Left cardiac atrium (tissue), 4 donors: ENCODE results near the gene RPL15. TPM values are rescaled to one million over a fixed set of nuclear protein-coding genes. Genes with fewer than 3 reads are reported as not detected.
A peak's percentile ranks its signal among the peaks of the same experiment; 100 is the strongest.
"Not testable (repeated sequence)": the region's sequence is repeated elsewhere in the genome, so short reads cannot be mapped to it uniquely, and the experiment has no call there.

ENCODE experiments used
- ATAC-seq, 2 donors: fragments of 200-7000 bp; cut with Tn5 transposase; one replicate each; pipeline ENCODE4 v1.9.1; 2020; ENCODE audit warnings: mild to moderate bottlenecking in 2 of 2, moderate library complexity in 2 of 2
- DNase-seq: peaks from one replicate; pipeline ENCODE4 v3.0.0-alpha.2; 2020
- intact Hi-C, 2 donors: fragments of 100-400 bp; cut with DNase I; formaldehyde crosslinking; loops; one replicate each; pipeline versions ENCODE4 v1.14.1 to v1.15.1; 2022 to 2023
- total RNA-seq, 2 donors: library from RNA; stranded (reverse); fragmentation: NEBNext Ultra II Directional; extraction: Animal tissue kit (Norgen Biotek cat#: 25700); gene quantifications; one replicate each; pipeline ENCODE4 v1.2.1, GENCODE V29; 2021
- donor health status: DM: no; HTN: yes; CAD: no.
- donor health status: DM: no; HTN: yes; CAD: no; lungs with severe emphysema.
- donor health status: DM: yes; HTN: yes; CAD: no.
- donor health status: Dilated cardiomyopathy.

RPL15 gene
- total RNA-seq, 2 donors from 2014 or later: 1,012 to 1,091 TPM

GRCh38 chr3:23885210-23885609 is 31.7 kb upstream of the RPL15 start:
- intact Hi-C loops: loop anchor here in 1 of 2 donors (5.0 kb wide), 1 partner anchor 357 kb away; no protein-coding TSS in a partner anchor
- DNase-seq: no peak
- ATAC-seq: no peak

- intact Hi-C loops: loop anchor here in 1 of 2 donors (5.0 kb wide), 1 partner anchor 356 kb away; no protein-coding TSS in a partner anchor
- ATAC-seq (no peak), DNase-seq (no peak)
Observed at GRCh38 chr3:23886311-23886710, 30.6 kb upstream of the RPL15 start.

DNA sequence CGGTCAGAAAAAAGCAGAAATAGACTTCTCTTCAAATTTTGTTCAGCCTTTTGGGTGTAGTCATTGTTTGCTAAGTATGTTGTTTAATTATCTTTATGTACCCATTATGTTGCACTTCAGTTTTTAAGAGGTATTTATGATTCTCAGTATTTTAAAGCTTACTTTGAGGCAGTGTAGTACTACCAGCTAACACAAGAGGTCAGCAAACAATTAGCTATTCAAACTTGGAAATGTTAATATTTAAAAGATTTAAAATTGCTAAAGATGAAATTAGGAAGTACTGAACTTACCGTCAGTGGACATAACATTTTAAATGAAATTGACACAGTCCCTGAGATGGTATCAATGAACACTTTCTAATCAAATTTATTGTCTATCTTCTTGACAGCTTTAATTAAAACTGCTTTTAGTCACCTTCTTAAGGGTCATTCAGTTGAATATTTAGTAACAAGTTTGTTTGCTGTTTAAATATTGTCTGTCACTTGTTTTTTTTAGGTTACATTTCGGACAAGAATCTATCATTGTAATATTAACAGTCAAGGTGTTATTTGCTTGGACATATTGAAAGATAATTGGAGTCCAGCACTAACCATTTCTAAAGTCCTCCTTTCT is 28.2 kb upstream of the RPL15 start:
- ATAC-seq: no peak
- intact Hi-C loops: loop anchor here in 1 of 2 donors (5.0 kb wide), 1 partner anchor 354 kb away; no protein-coding TSS in a partner anchor
- no peak for DNase-seq

DNA sequence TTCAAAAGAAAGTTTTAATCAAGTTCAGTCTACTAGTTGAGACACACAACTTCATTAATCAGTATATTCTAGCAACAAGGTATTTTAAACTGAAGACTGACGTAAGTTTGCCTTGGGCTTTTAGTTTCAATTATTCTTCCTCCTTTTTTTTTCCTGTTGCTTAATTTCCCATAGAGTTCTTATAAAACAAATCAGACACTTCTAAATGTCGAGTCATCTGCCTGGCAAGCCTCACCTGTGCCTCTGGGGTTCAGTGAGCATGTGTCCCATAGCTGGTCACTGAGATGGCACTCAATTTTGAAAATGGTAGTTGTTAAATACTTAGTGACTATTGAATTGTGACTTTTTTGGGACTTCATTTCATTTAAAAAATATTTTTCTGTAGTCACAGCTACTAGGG is 27.5 kb upstream of the RPL15 start:
- ATAC-seq (no peak), DNase-seq (no peak)
- intact Hi-C loops: loop anchor here in 1 of 2 donors (5.0 kb wide), 1 partner anchor 353 kb away; no protein-coding TSS in a partner anchor

DNA sequence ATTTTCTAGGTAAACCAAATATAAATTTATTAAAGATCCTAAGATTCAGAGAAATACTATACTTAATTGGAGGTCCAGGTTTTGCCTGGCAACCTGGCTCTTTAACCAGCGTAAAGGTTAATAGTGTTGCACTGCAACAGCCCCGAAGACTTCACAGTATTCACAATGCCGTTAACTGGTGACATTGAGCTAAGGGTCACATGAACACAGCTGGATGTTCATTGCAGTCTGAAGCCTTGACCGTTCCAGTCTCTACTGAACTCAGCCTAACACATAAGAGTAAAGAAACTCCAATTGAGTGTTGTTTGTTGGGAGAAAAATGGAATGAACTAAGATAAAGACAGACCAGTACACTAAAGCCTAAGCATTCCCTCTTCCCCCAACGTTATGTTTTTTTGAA is 27.0 kb upstream of the RPL15 start:
- no peak for DNase-seq
- intact Hi-C loops: loop anchor here in 1 of 2 donors (5.0 kb wide), 1 partner anchor 352 kb away; no protein-coding TSS in a partner anchor
- no peak for ATAC-seq

DNA sequence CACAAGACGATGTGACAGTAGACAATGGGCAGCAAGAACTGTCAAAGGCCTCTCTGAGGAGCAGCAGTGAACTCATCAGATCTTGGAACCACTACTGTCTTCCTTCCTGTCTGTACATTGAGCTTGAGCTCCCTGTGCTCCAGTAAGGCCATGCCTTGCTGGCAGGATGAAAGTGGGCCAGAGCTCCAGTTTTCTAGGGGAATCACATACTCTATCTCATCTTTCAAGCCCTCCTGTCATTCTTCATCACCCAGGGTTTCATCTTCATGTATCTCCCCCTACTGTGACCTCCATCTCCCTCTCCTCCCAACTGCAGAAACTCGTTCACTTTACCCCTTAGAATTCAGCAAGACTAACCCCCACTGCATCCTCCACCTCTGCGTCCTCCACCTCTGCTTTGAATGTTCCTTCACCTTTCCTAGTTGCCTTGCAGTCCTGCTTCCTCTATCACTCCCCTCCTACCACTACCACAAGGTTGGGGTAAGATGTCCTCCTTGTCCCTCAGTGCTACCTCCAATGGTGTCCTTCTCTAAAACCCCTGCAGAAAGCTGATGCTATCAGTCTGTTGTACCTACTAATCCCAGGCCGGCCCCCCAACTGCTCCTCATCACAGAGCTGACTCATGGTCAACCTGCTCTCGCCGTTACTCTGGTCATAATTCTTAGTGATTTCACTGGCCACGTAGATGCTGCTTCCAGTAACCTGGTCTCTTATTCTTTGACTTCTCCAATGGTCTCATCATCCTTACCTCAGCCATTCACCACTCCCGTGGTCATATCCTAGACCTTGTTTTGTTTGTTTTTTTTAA is 22.5 kb upstream of the RPL15 start:
- intact Hi-C loops: no loop called here
- DNase-seq: no peak
- ATAC-seq: no peak

DNA sequence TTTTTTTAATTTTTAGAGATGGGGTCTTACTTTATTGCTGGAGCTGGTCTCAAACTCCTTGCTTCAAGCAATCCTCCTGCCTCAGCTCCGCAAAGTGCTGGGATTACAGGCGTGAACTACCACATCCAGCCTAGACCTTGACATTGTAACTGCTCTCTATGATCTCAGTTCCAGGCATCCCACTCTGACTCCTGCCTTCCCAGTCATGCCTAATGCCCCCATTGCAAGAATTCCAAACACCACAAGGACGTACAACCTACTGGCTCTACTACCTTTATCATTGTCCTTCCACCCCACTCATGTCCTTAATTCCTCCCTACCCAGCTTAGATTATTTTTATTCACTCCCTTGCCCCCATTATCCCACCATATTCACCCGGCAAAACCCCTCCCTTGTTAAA is 21.8 kb upstream of the RPL15 start:
- ATAC-seq (no peak), DNase-seq (no peak)
- intact Hi-C loops: no loop called here

- ATAC-seq (no peak), DNase-seq (no peak)
- intact Hi-C loops: no loop called here
Observed at GRCh38 chr3:23900744-23901143, 16.2 kb upstream of the RPL15 start.

DNA sequence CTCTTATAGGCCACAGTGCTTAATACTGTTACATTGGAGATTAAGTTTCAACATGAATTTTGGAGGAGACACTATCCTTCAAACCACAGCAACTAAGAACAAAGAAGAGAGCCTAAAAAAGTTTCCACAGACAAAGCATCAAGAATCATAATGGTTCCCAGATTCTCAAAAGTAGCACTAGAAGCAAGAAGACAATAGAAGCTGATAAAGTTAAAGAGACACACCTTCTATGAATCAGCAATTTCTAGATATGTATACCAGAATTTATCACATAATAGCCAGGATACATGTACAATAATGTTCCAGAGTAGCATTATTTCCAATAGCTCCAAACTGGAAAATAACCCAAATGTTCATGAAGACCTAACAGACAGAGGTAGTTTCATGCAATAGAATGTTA is 12.4 kb upstream of the RPL15 start:
- ATAC-seq: no peak
- intact Hi-C loops: no loop called here
- DNase-seq: no peak

DNA sequence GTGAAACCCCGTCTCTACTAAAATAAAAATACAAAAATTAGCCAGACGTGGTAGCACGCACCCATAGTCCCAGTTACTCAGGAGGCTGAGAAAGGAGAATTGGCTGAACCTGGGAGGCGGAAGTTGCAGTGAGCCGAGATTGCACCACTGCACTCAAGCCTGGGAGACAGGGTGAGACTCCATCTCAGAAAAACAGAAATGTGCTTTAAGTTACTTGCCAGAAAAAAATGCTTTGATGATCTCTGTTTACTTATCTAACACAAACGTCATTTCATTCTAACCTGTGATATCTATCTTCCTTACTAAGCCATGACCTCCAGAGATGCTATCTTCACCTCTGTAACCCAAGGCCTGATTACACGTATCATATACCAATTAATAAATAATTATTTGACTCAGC is 7.6 kb upstream of the RPL15 start:
- intact Hi-C loops: no loop called here
- ATAC-seq (no peak), DNase-seq (no peak)

- DNase-seq (no peak), ATAC-seq (no peak)
- intact Hi-C loops: no loop called here
Observed at GRCh38 chr3:23911397-23911796, 5.5 kb upstream of the RPL15 start.

- DNase-seq, ATAC-seq, intact Hi-C loops: not testable (repeated sequence)
Observed at GRCh38 chr3:23912335-23912734, 4.6 kb upstream of the RPL15 start.

- ATAC-seq (no peak), DNase-seq (no peak)
- intact Hi-C loops: no loop called here
Observed at GRCh38 chr3:23913182-23913581, 3.8 kb upstream of the RPL15 start.

DNA sequence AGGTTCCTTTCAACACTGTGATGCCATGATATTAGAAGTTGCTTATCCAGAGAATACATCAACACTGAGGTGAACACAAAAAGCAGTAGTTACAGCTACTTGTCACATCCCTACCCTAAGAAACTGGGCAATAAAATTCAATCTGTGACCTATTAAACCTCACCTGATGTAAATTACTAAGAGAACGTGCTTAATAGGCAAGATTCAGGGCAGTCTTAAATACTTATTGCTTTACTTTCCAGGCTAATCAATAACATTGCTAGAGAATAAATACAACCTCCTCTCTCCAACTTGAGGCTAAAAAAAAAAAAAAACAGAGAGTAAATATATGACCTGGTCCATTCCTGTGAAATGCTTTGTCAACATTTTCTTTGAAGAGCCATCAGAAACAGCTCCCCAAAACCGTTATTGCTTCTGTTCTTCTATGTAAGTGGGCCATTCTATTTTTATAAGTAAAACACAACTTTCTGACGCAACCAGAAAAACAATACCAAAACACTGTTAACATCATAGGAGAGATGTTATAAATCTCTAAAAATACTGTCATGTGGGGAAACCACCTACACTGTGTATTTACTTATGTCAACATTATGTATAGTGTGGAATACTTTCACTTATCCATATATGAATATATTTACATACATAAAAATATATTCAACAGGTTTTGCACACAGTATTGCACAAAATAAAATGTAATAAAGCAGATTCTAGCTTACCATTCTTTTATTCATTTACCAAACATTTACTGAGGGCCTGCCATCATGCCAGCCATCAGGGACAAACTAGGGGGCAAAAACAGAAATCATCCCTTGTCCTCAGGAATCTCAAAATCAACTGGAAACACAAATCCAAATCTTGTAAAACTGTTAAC is 2.8 kb upstream of the RPL15 start:
- DNase-seq (no peak), ATAC-seq (no peak)
- intact Hi-C loops: no loop called here

GRCh38 chr3:23915537-23916108 is 1.3 kb upstream of the RPL15 start:
- ATAC-seq (no peak), DNase-seq (no peak)
- intact Hi-C loops: loop anchor here in 1 of 2 donors (2.0 kb wide), 1 partner anchor 29 kb away; the partner anchor contains the start of gene NR1D2

- DNase-seq (no peak), ATAC-seq (peak; percentile 52 to 67)
- intact Hi-C loops: loop anchor here in 1 of 2 donors (2.0 kb wide), 1 partner anchor 28 kb away; the partner anchor contains the start of gene NR1D2
Observed at GRCh38 chr3:23916152-23916885, 613 bp upstream of the RPL15 start.

DNA sequence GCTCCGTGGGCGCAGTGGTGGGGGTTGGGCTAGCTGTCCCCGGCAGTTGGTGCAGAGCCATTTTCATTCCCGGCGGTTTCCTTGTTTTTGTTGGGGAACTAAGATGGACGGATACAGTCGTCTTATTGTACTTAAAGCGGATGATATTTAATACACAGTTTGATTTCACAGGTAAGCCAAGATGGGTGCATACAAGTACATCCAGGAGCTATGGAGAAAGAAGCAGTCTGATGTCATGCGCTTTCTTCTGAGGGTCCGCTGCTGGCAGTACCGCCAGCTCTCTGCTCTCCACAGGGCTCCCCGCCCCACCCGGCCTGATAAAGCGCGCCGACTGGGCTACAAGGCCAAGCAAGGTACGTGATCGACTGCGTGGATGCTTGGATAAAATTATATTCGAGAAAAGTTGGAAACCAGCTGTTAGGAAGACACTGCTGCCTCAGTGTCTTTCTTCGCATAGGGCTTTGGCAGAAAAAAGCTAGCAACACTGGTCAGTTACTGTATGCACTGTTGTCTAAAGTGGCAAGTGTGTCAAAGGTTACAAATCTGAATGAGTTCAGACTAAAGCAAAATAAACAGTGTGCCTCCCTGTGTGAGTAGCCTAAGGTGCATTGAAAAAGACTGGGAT is 859 bp downstream of the RPL15 start:
- not testable (repeated sequence) for ATAC-seq, DNase-seq
- intact Hi-C loops: loop anchor here in 1 of 2 donors (2.0 kb wide), 1 partner anchor 27 kb away; the partner anchor contains the start of gene NR1D2

GRCh38 chr3:23918331-23918730 is 1.4 kb downstream of the RPL15 start:
- intact Hi-C loops, ATAC-seq, DNase-seq: not testable (repeated sequence)
